GM10847 (cell line): Measurements from ENCODE around the gene TMIGD3.
A peak's percentile ranks its signal among the peaks of the same experiment; 100 is the strongest.

Experiments
- POLR2A ChIP-seq: IDR thresholded peaks from 2 replicates; pipeline ENCODE4 v1.6.1; 2011; ENCODE audit not compliant: insufficient read length; ENCODE audit errors: extremely low read depth

TMIGD3 gene

GRCh38 chr1:111513410-111514020, 10.1 kb upstream of the TMIGD3 start:
- TF ChIP-seq POLR2A, result no peak

DNA sequence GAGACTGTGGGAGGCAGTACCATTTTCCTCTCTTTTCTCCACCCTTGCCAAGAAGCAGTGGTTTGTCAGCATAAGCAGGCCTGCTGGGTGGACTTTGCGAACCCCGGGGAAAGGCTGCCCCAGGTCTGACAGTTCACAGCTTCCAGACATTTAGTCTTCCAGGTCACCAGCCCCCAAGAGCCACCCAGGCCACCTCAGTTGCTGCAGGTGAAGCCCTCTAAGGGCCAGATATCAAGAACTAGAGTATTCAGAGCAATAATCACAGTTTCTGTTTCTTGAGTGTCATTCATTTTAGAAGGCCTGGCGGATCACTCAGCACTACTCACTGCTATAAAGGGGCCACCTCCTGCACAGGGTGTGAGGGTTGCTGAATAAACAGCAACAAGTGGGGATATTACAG, 9.5 kb upstream of the TMIGD3 start:
- TF ChIP-seq POLR2A, result no peak

DNA sequence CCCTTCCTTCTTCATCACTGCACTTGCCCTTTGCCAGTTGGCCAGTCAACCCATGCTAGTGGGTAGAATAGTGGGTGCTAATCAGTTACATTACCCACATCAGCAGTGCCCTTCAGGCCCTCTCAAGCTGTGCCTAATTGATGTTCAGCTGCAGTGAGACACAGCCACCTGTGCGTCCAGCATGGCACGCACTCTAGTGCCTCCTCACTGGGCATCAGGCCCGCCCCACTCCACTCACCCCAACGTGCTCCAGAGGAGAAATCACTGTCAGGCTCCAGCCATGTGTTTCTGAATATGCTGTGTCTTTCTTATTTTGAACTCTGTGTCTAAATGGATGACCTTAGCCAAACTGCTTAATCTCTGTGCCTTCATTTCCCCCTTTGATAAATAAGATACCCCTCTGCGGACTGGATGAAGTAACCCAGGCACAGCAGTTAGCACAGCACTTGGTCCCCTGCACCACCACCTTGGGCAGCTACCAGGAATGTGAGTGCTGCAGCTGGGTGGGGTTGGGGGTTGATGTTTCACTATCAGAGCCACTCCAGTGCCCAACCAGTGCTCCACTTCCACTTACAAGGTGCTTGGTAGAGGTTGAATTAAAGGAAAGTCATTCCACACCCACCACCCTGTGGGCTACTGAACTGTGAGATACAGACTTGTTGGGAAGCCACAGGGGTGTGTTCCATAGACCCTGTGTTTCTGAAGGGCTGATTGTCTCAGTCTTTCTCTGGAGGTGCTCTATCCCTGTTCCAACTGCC, 8.9 kb upstream of the TMIGD3 start:
- no peak for TF ChIP-seq POLR2A

DNA sequence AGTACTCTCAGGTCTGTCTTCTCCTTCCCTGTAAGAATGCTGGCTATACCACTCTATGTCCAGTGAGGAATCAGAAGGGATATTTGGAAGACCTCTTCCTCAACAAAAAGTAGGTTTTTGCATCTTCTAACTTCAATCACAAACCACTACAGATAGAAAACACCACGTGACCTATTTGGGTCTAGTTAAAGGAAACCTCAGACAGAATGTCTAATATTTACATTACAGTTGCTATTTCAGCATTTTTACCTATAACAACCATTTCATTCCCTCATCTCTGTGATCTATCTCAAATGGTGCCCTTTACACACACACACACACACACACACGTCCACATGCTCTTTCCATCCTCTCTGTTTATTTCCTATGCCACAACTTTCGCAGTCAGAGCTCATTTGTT, 7.9 kb upstream of the TMIGD3 start:
- TF ChIP-seq POLR2A, result no peak

- TF ChIP-seq POLR2A, result no peak
These were observed 6.6 kb upstream of the TMIGD3 start for GRCh38 chr1:111509997-111510375.

GRCh38 chr1:111507411-111508201, 4.2 kb upstream of the TMIGD3 start:
- peak; percentile 40 for TF ChIP-seq POLR2A

- TF ChIP-seq POLR2A, result no peak
These were observed 3.1 kb upstream of the TMIGD3 start for GRCh38 chr1:111506561-111506960.

- peak; percentile 24 for TF ChIP-seq POLR2A
These were observed 2.2 kb upstream of the TMIGD3 start for GRCh38 chr1:111505641-111506119.

GRCh38 chr1:111504097-111504496, 664 bp upstream of the TMIGD3 start:
- TF ChIP-seq POLR2A, result no peak

DNA sequence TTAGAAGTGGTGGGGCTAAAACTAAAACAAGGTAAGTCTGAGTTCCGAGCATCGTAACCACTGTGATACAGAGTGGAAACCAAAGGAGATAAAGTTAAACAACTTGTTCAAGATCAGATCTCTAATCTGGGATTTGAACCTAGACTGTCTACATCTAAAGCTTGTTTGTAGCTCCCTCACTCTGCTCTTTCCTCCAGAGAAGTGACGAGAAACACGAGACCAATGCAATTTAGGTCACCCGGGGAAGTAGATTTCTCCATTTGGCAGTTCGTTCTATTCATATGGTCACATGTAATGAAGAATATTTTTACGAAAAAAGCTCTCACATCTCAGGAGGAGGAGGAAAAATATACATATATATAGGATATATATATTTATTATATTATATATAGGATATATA, 1.8 kb downstream of the TMIGD3 start:
- no peak for TF ChIP-seq POLR2A

GRCh38 chr1:111499026-111499785, 4.2 kb downstream of the TMIGD3 start:
- TF ChIP-seq POLR2A, result no peak

DNA sequence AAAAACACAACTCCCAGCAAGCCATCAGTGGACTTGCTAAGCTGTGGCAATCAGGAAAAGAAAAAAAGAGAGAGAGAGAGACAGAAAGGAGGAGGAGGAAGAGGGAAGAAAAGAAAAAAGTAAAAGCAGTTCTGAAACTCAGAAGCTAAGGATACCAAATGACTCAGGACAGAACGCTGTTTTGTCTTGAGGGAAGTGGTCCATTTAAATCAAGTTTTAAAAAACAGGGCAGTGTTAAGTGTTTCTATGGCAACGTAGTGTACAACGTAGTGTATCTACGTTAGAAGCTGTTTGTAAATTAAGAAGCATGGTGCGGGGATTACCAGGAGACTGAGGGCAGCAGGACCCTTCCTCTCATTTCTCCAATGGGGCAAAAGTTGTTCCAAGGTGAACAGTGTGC, 5.8 kb downstream of the TMIGD3 start:
- TF ChIP-seq POLR2A, result no peak

- no peak for TF ChIP-seq POLR2A
These were observed 7.0 kb downstream of the TMIGD3 start for GRCh38 chr1:111496398-111496797.

GRCh38 chr1:111491070-111491469, 12.4 kb downstream of the TMIGD3 start:
- no peak for TF ChIP-seq POLR2A

DNA sequence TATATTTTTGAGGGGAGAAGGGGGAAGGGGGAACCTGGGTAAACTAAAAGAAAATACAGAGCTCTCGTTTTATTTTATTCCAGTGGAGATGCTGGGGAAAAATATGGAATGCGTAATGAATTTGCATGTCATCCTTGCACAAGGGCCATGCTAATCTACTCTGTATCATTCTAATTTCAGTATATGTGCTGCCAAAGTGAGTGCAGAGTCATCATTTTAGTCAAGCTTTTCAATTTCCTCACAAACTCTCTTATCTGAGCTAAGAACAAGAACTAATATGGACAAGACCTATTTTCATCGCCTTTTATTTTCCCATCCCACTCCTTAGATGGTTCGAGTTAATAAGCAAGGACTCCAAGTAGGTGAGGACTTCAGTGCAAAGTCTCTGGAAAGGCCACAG, 13.2 kb downstream of the TMIGD3 start:
- no peak for TF ChIP-seq POLR2A
